ENCODE results near the gene CAT. TPM values are rescaled to one million over a fixed set of nuclear protein-coding genes. Genes with fewer than 3 reads are reported as not detected.

CAT gene
- 26.6 and 34.3 TPM in 2 replicates for polyA plus RNA-seq (2012; rRNA removed)
- 24.2 and 30.6 TPM in 2 replicates for polyA plus RNA-seq (2012; cell fraction: cytosol; rRNA removed)
- 31.5 and 42.9 TPM in 2 replicates for polyA plus RNA-seq (2012; cell fraction: nucleus; rRNA removed)

DNA sequence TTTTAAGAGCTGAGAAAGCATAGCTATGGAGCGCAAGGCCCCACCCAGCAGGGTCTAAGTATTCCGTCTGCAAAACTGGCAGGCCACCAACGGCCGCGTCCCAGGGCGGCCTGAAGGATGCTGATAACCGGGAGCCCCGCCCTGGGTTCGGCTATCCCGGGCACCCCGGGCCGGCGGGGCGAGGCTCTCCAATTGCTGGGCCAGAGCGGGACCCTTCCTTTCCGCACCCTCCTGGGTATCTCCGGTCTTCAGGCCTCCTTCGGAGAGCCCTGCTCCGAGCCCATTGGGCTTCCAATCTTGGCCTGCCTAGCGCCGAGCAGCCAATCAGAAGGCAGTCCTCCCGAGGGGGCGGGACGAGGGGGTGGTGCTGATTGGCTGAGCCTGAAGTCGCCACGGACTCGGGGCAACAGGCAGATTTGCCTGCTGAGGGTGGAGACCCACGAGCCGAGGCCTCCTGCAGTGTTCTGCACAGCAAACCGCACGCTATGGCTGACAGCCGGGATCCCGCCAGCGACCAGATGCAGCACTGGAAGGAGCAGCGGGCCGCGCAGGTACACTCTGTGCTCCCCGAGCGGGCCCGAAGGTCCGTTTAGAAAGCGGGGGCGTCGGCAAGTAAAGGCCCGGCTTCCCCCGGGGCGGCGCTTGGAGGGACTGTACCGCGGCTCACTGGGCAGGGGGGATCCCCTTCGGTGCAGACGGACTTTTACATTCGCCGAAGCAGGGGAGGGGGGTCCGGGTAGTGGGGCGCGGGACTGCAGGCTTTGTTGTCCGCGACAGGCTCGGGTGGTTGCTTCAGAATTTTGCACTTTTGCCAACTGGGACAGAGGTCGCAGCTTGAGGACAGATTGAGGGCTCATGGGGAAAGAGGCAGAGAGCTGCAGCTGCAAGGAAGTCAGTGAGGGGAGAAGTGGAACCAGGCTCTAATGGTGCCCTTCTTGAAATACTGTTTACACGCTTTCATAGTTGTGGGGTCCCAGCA lies at the start of gene CAT:
Gene CAT (plus strand): TSS at position 406 of the 979 bp plus-strand sequence. CDS start 80 bp downstream, at position 486.
- ChIA-PET POLR2A (interaction anchor here (0.5 to 1.2 kb wide), 3 partner anchors 11 to 73 kb away, joined by 3 to 4 read pairs (median 3); no protein-coding TSS in a partner anchor), CTCF (interaction anchor here (0.7 to 2.5 kb wide), 5 partner anchors 11 to 265 kb away, joined by 3 to 9 read pairs (median 4); no protein-coding TSS in a partner anchor)
- TF ChIP-seq JUND (IDR thresholded peaks at IDR 0.05) (no peak), EP300 (IDR thresholded peaks at IDR 0.05; ENCODE audit: borderline replicate concordance in 1 of 2, low read depth in 1 of 2, low read length in 1 of 2) (peak in 1 of 2 experiments; percentile 36; a peak in 2 of 4 replicates), TCF12 (IDR thresholded peaks at IDR 0.05) (peak; percentile 3; the same call in 1 of the 2 replicates), RXRA (IDR thresholded peaks at IDR 0.05; ENCODE audit: borderline replicate concordance, low read depth) (peak; percentile 17; the same call in 1 of the 2 replicates), RAD21 (IDR thresholded peaks at IDR 0.05; ENCODE audit: low read length) (no peak), RCOR1 (IDR thresholded peaks at IDR 0.05; ENCODE audit: low read length) (no peak), ELF1 (IDR thresholded peaks at IDR 0.05) (peak; percentile 16; the same call in 1 of the 2 replicates), FOXJ3 (CRISPR knock-in tag; IDR thresholded peaks at IDR 0.05) (0 out of 2 replicates have a peak, but pooled peaks have one; percentile 23), SIN3A (IDR thresholded peaks at IDR 0.05; ENCODE audit: borderline replicate concordance, low read depth, low read length) (peak; percentile 33; the same call in 1 of the 2 replicates), GABPA (IDR thresholded peaks at IDR 0.05; ENCODE audit: low read depth) (no peak), TAF1 (IDR thresholded peaks at IDR 0.05; ENCODE audit: borderline replicate concordance, low read depth, low read length) (peak; percentile 53; the same call in 1 of the 2 replicates), SMC3 (IDR thresholded peaks at IDR 0.05; ENCODE audit: low read depth, low read length) (no peak), EZH2phosphoT487 (IDR thresholded peaks at IDR 0.05; ENCODE audit: borderline replicate concordance, low read depth) (no peak), FOXM1 (IDR thresholded peaks at IDR 0.05; ENCODE audit: low read depth) (no peak), CHD2 (IDR thresholded peaks at IDR 0.05; ENCODE audit: low read length, partially characterized antibody) (peak; percentile 43), NFIC (IDR thresholded peaks at IDR 0.05; ENCODE audit: borderline replicate concordance) (peak; percentile 42; the same call in 1 of the 2 replicates), YY1 (IDR thresholded peaks at IDR 0.05; ENCODE audit: low read depth) (peak; percentile 11; the same call in 1 of the 2 replicates), MXI1 (IDR thresholded peaks at IDR 0.05; ENCODE audit: low read depth, low read length) (peak; percentile 93), POLR2AphosphoS5 (IDR thresholded peaks at IDR 0.05; ENCODE audit: low read depth, low read length) (peak; percentile 90), RFX5 (IDR thresholded peaks at IDR 0.05; ENCODE audit: low read length) (peak; percentile 91)
- TF ChIP-seq, protein P1, sequence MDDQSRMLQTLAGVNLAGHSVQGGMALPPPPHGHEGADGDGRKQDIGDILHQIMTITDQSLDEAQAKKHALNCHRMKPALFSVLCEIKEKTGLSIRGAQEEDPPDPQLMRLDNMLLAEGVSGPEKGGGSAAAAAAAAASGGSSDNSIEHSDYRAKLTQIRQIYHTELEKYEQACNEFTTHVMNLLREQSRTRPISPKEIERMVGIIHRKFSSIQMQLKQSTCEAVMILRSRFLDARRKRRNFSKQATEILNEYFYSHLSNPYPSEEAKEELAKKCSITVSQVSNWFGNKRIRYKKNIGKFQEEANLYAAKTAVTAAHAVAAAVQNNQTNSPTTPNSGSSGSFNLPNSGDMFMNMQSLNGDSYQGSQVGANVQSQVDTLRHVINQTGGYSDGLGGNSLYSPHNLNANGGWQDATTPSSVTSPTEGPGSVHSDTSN (IDR thresholded peaks at IDR 0.05) = peak; percentile 47; the same call in 1 of the 2 replicates
- TF ChIP-seq, protein P2, sequence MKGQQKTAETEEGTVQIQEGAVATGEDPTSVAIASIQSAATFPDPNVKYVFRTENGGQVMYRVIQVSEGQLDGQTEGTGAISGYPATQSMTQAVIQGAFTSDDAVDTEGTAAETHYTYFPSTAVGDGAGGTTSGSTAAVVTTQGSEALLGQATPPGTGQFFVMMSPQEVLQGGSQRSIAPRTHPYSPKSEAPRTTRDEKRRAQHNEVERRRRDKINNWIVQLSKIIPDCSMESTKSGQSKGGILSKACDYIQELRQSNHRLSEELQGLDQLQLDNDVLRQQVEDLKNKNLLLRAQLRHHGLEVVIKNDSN (IDR thresholded peaks at IDR 0.05; ENCODE audit: borderline replicate concordance, low read depth) = peak; percentile 16; the same call in 1 of the 2 replicates
- TF ChIP-seq, protein P3, sequence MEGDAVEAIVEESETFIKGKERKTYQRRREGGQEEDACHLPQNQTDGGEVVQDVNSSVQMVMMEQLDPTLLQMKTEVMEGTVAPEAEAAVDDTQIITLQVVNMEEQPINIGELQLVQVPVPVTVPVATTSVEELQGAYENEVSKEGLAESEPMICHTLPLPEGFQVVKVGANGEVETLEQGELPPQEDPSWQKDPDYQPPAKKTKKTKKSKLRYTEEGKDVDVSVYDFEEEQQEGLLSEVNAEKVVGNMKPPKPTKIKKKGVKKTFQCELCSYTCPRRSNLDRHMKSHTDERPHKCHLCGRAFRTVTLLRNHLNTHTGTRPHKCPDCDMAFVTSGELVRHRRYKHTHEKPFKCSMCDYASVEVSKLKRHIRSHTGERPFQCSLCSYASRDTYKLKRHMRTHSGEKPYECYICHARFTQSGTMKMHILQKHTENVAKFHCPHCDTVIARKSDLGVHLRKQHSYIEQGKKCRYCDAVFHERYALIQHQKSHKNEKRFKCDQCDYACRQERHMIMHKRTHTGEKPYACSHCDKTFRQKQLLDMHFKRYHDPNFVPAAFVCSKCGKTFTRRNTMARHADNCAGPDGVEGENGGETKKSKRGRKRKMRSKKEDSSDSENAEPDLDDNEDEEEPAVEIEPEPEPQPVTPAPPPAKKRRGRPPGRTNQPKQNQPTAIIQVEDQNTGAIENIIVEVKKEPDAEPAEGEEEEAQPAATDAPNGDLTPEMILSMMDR (IDR thresholded peaks at IDR 0.05) = no peak
- TF ChIP-seq, protein P4, sequence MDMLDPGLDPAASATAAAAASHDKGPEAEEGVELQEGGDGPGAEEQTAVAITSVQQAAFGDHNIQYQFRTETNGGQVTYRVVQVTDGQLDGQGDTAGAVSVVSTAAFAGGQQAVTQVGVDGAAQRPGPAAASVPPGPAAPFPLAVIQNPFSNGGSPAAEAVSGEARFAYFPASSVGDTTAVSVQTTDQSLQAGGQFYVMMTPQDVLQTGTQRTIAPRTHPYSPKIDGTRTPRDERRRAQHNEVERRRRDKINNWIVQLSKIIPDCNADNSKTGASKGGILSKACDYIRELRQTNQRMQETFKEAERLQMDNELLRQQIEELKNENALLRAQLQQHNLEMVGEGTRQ (IDR thresholded peaks at IDR 0.05; ENCODE audit: borderline replicate concordance, low read depth, low read length) = no peak
- TF ChIP-seq, protein P5, sequence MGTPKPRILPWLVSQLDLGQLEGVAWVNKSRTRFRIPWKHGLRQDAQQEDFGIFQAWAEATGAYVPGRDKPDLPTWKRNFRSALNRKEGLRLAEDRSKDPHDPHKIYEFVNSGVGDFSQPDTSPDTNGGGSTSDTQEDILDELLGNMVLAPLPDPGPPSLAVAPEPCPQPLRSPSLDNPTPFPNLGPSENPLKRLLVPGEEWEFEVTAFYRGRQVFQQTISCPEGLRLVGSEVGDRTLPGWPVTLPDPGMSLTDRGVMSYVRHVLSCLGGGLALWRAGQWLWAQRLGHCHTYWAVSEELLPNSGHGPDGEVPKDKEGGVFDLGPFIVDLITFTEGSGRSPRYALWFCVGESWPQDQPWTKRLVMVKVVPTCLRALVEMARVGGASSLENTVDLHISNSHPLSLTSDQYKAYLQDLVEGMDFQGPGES (IDR thresholded peaks at IDR 0.05; ENCODE audit: low read depth, low read length) = peak; percentile 63
- TF ChIP-seq, protein P6, sequence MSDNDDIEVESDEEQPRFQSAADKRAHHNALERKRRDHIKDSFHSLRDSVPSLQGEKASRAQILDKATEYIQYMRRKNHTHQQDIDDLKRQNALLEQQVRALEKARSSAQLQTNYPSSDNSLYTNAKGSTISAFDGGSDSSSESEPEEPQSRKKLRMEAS (IDR thresholded peaks at IDR 0.05; ENCODE audit: low read depth) = peak; percentile 81; the same call in 1 of the 2 replicates
- Histone ChIP-seq H3K36me3 (replicated peaks in 1 of 2; ENCODE audit: control insufficient read depth in 1 of 2, insufficient read depth in 2 of 2, low read length in 1 of 2) (no peaks in the 10 kb centered on the region), H3K79me2 (ENCODE audit: insufficient read depth) (peaks cover 30% of the 10 kb centered on the region), H3K4me2 (peak within 1 kb of the TSS; percentile 89), H3K9ac (peak within 1 kb of the TSS; percentile 84), H2AFZ (ENCODE audit: low read depth) (peak within 1 kb of the TSS; percentile 99), H3K4me1 (ENCODE audit: control insufficient read depth in 1 of 2, insufficient read depth in 2 of 2, low read depth in 1 of 2, low read length in 1 of 2) (peaks cover 6 to 9% of the 10 kb centered on the region in 2 experiments; a peak in 3 of 4 replicates), H3F3A (replicated peaks; ENCODE audit: insufficient read depth) (no peaks in the 10 kb centered on the region), H3K9me2 (no peaks in the 10 kb centered on the region), H3K27me3 (ENCODE audit: insufficient read depth) (no peaks in the 10 kb centered on the region), H3K9me3 (no peaks in the 10 kb centered on the region), H3K4me3 (ENCODE audit: low read depth in 2 of 2, low read length in 1 of 2) (peak within 1 kb of the TSS; percentile 91 to 92), H3K27ac (ENCODE audit: low read depth in 2 of 2, low read length in 1 of 2) (peak within 1 kb of the TSS; percentile 61 to 97), H4K20me1 (ENCODE audit: insufficient read depth) (no peaks in the 10 kb centered on the region)
- 3% methylated on average over 17 of the region's 62 CpGs for WGBS (ENCODE audit: low lambda C conversion rate)
- DNase-seq = peak; percentile 98
